IMR-90 (cell line): ENCODE measurements around the gene CDRT4. TPM values are rescaled to one million over a fixed set of nuclear protein-coding genes. Genes with fewer than 3 reads are reported as not detected.

Experiments
- ATAC-seq: fragments of 200-7000 bp; cut with Tn5 transposase; 2 replicates; pipeline ENCODE4 v1.9.1; 2020; ENCODE audit warnings: low read depth, mild to moderate bottlenecking, moderate library complexity
- BruUV-seq: library from RNA; stranded (reverse); fragments of 400-500 nt; replicated peaks from 2 replicates; lab custom pipeline; 2021; lab: Mats Ljungman, UMichigan
- CTCF ChIA-PET: fragments of 300-600 bp; formaldehyde crosslinking; extraction: SDS; loops from one replicate; lab custom pipeline; 2021; ENCODE audit warnings: antibody characterized with exemption; lab: Yijun Ruan, JAX
- POLR2A ChIA-PET: fragments of 300-600 bp; sonication (Branson Sonifier 250); formaldehyde crosslinking; loops from one replicate; lab custom pipeline; 2022; ENCODE audit warnings: antibody characterized with exemption; ENCODE audit not compliant: unreplicated experiment; lab: Charles Lee
- DNase-seq: peaks from one replicate; pipeline ENCODE4 v3.0.0; 2013
- H2AFZ ChIP-seq: replicated peaks from 2 replicates; pipeline ENCODE3; 2013; ENCODE audit warnings: low read length, mild to moderate bottlenecking; ENCODE audit not compliant: poor library complexity
- H2AK5ac ChIP-seq: 2 replicates; pipeline ENCODE4 v1.6.1; 2013; ENCODE audit warnings: low read depth, low read length, inconsistent platforms
- H2AK9ac ChIP-seq: replicated peaks from 2 replicates; pipeline ENCODE3; 2013; ENCODE audit warnings: mild to moderate bottlenecking, low read depth, low read length, moderate library complexity; ENCODE audit not compliant: poor library complexity
- H2BK120ac ChIP-seq: 2 replicates; pipeline ENCODE4 v1.6.1; 2013; ENCODE audit warnings: low read depth, low read length, inconsistent platforms
- H2BK15ac ChIP-seq: 3 replicates; pipeline ENCODE4 v1.6.1; 2013; ENCODE audit warnings: low read depth, low read length, inconsistent platforms
- H2BK20ac ChIP-seq: 2 replicates; pipeline ENCODE4 v1.6.1; 2013; ENCODE audit warnings: low read depth, mild to moderate bottlenecking, inconsistent platforms, low read length, moderate library complexity
- H2BK5ac ChIP-seq: 2 replicates; pipeline ENCODE4 v1.6.1; 2013; ENCODE audit warnings: mild to moderate bottlenecking, low read depth, low read length, inconsistent platforms; ENCODE audit not compliant: poor library complexity, severe bottlenecking
- H3K14ac ChIP-seq: replicated peaks from 2 replicates; pipeline ENCODE4 v1.6.1; 2013; ENCODE audit warnings: low read depth, low read length, inconsistent platforms
- H3K18ac ChIP-seq: 2 replicates; pipeline ENCODE4 v1.6.1; 2013; ENCODE audit warnings: low read depth, low read length, control low read depth
- H3K23ac ChIP-seq: 2 replicates; pipeline ENCODE4 v1.6.1; 2013; ENCODE audit warnings: low read depth, low read length, inconsistent platforms
- H3K27ac ChIP-seq: 2 replicates; pipeline ENCODE4 v1.5.1; 2013; ENCODE audit warnings: mild to moderate bottlenecking, control low read depth, low read length; ENCODE audit not compliant: insufficient read depth
- H3K27me3 ChIP-seq: 2 replicates; pipeline ENCODE4 v1.6.1; 2013; ENCODE audit warnings: low read length; ENCODE audit not compliant: control insufficient read depth, insufficient read depth
- H3K36me3 ChIP-seq: 2 replicates; pipeline ENCODE4 v1.6.1; 2013; ENCODE audit warnings: low read length, mixed read lengths; ENCODE audit not compliant: control insufficient read depth, insufficient read depth
- H3K4ac ChIP-seq: 2 replicates; pipeline ENCODE4 v1.6.1; 2013; ENCODE audit warnings: low read depth, low read length, inconsistent platforms
- H3K4me1 ChIP-seq: 2 replicates; pipeline ENCODE4 v1.6.1; 2013; ENCODE audit warnings: low read length, mixed read lengths; ENCODE audit not compliant: control insufficient read depth, insufficient read depth
- H3K4me2 ChIP-seq: 2 replicates; pipeline ENCODE4 v1.6.1; 2013; ENCODE audit warnings: low read depth, mild to moderate bottlenecking, control low read depth, low read length, moderate library complexity
- H3K4me3 ChIP-seq: 2 replicates; pipeline ENCODE4 v1.5.1; 2013; ENCODE audit warnings: low read depth, mild to moderate bottlenecking, control low read depth, low read length, moderate library complexity; ENCODE audit not compliant: insufficient read depth
- H3K56ac ChIP-seq: 2 replicates; pipeline ENCODE4 v1.6.1; 2013; ENCODE audit warnings: low read length, inconsistent platforms; ENCODE audit not compliant: insufficient read depth; ENCODE audit errors: extremely low read depth
- H3K79me1 ChIP-seq, 2 experiments: 2 replicates each; pipeline ENCODE4 v1.6.1; 2013; ENCODE audit warnings: low read length in 2 of 2, inconsistent platforms in 1 of 2, low read depth in 1 of 2
- H3K9ac ChIP-seq: 2 replicates; pipeline ENCODE4 v1.6.1; 2013; ENCODE audit warnings: low read depth, low read length, control low read depth
- H3K9me1 ChIP-seq: 2 replicates; pipeline ENCODE4 v1.6.1; 2013; ENCODE audit warnings: low read length, inconsistent platforms; ENCODE audit not compliant: insufficient read depth
- H3K9me3 ChIP-seq: 2 replicates; pipeline ENCODE4 v1.6.1; 2013; ENCODE audit warnings: low read length; ENCODE audit not compliant: control insufficient read depth, insufficient read depth
- H4K20me1 ChIP-seq: 2 replicates; pipeline ENCODE4 v1.6.1; 2013; ENCODE audit warnings: low read length, inconsistent platforms; ENCODE audit not compliant: insufficient read depth
- H4K5ac ChIP-seq: 2 replicates; pipeline ENCODE4 v1.6.1; 2013; ENCODE audit warnings: mild to moderate bottlenecking, low read depth, low read length, control low read depth
- H4K8ac ChIP-seq, 2 experiments: 2 replicates each; pipeline ENCODE4 v1.6.1; 2013; ENCODE audit warnings: low read depth in 2 of 2, low read length in 2 of 2, control low read depth in 1 of 2, inconsistent platforms in 1 of 2
- H4K91ac ChIP-seq: 2 replicates; pipeline ENCODE4 v1.6.1; 2013; ENCODE audit warnings: low read depth, low read length, inconsistent platforms; ENCODE audit not compliant: insufficient read depth
- MAFK ChIP-seq: IDR thresholded peaks from 2 replicates; pipeline ENCODE4 v1.6.1; 2012; ENCODE audit warnings: low read depth, low read length, improper control_type of control experiment
- MXI1 ChIP-seq: IDR thresholded peaks from 2 replicates; pipeline ENCODE4 v1.6.1; 2012; ENCODE audit warnings: low read depth, mild to moderate bottlenecking, low read length, moderate library complexity, borderline replicate concordance
- POLR2A ChIP-seq: IDR thresholded peaks from 2 replicates; pipeline ENCODE4 v1.6.1; 2012; ENCODE audit warnings: mild to moderate bottlenecking, low read depth, low read length
- WGBS, 2 experiments: methylation state at CpG; one replicate each; pipeline versions ENCODE4 v1.1.5 to v1.1.7; 2013; ENCODE audit warnings: missing lambda C conversion rate in 2 of 2; ENCODE audit not compliant: insufficient read length in 1 of 2; ENCODE audit errors: extremely low coverage in 2 of 2; 5-methylcytosine and 5-hydroxymethylcytosine counted together
- dilution Hi-C: fragments of 300-500 bp; cut with HindIII; formaldehyde crosslinking; loops from one replicate; pipeline ENCODE4 v1.14.3; 2018; ENCODE audit warnings: low sequenced_read_pairs; ENCODE audit not compliant: unreplicated experiment
- in situ Hi-C: fragments of 300-500 bp; cut with MboI; formaldehyde crosslinking; loops from 3 replicates; pipeline ENCODE4 v1.14.3; 2019; ENCODE audit warnings: low sequenced_read_pairs, inconsistent platforms, mixed read lengths
- intact Hi-C: fragments of 100-400 bp; cut with micrococcal nuclease; formaldehyde crosslinking; loops from 2 replicates; pipeline ENCODE4 v1.10.0; 2022
- polyA plus RNA-seq, 3 experiments: library from polyadenylated mRNA; depleted of rRNA; stranded (reverse); fragments of >200 nt; gene quantifications; 2 replicates each; pipeline ENCODE4 v1.2.3, GENCODE V29; 2012; ENCODE audit warnings: low replicate concordance in 1 of 3
- total RNA-seq: library from RNA; depleted of rRNA; stranded (reverse); fragments of >200 nt; gene quantifications from 2 replicates; pipeline ENCODE4 v1.2.3, GENCODE V29; 2012

CDRT4 gene
- total and polyA plus RNA-seq, 2 of the 4 experiments (the other 2 are of a cell fraction): 0.90 to 3.7 TPM

GRCh38 chr17:15513058-15513791, 45.8 kb upstream of the CDRT4 start:
- in situ Hi-C loops: no loop called here
- POLR2A ChIA-PET: no interaction called here
- Histone ChIP-seq H4K8ac (peak overlapping the region in 1 of 2 experiments; percentile 26; a peak in 1 of 4 replicates), H2AK5ac (peak overlapping the region; percentile 9; the same call in 1 of the 2 replicates), H3K4me1 (peaks cover 24% of the 10 kb centered on the region), H3K4me3 (no peak overlapping the region), H4K91ac (no peak overlapping the region), H3K79me1 (peaks cover 24 to 55% of the 10 kb centered on the region in 2 experiments), H3K23ac (peak overlapping the region; percentile 6; the same call in 1 of the 2 replicates), H3K27ac (peak overlapping the region; percentile 27; the same call in 1 of the 2 replicates), H3K4me2 (peak overlapping the region; percentile 67), H2BK120ac (peak overlapping the region; percentile 13; the same call in 1 of the 2 replicates), H4K20me1 (0 out of 2 replicates have a peak, but pooled peaks cover 4% of the 10 kb centered on the region), H2BK5ac (peak overlapping the region; percentile 4), H3K9ac (no peak overlapping the region), H4K5ac (no peak overlapping the region), H2AFZ (no peak overlapping the region), H2BK15ac (no peak overlapping the region; the same call in 2 of the 3 replicates), H3K9me3 (peaks cover 8% of the 10 kb centered on the region; the same call in 1 of the 2 replicates), H3K36me3 (peaks cover 17% of the 10 kb centered on the region), H3K9me1 (peaks cover 27% of the 10 kb centered on the region), H2BK20ac (peak overlapping the region; percentile 6; the same call in 1 of the 2 replicates), H2AK9ac (no peak overlapping the region), H3K27me3 (no peaks in the 10 kb centered on the region), H3K4ac (peak overlapping the region; percentile 38), H3K18ac (peak overlapping the region; percentile 49; the same call in 1 of the 2 replicates), H3K56ac (no peak overlapping the region), H3K14ac (peak overlapping the region; percentile 14; the same call in 1 of the 2 replicates)
- CTCF ChIA-PET: interaction anchor here (1.9 kb wide), 1 partner anchor 10 kb away, joined by 9 read pairs; no protein-coding TSS in a partner anchor
- TF ChIP-seq POLR2A (no peak), MXI1 (0 out of 2 replicates have a peak, but pooled peaks have one; percentile 10), MAFK (peak; percentile 89)
- dilution Hi-C loops: no loop called here
- peak; percentile 64 for DNase-seq
- ATAC-seq: peak; percentile 59
- intact Hi-C loops: no loop called here
- no TSS peak for BruUV-seq
- WGBS, 2 experiments: 14% methylated on average over 1 of the region's 6 CpGs; no CpG with 5 or more reads in 1 of the 2 experiments
